OCI-LY3 (cell line): Measurements from ENCODE around the gene ABCB10.

Experiments used
- EZH2phosphoT487 ChIP-seq: fragments of 200-600 bp; shearing (Covaris generic); IDR thresholded peaks from 2 replicates; pipeline ENCODE4 v1.6.1; 2018; ENCODE audit warnings: antibody characterized with exemption, mixed run types, low read depth
- TF ChIP-seq, protein P1 (sequence below): fragments of 200-600, 300-600 bp; sonication (generic); IDR thresholded peaks from 2 replicates; pipeline ENCODE4 v1.5.1; 2014; ENCODE audit warnings: antibody characterized with exemption, low read length, low read depth

DNA sequence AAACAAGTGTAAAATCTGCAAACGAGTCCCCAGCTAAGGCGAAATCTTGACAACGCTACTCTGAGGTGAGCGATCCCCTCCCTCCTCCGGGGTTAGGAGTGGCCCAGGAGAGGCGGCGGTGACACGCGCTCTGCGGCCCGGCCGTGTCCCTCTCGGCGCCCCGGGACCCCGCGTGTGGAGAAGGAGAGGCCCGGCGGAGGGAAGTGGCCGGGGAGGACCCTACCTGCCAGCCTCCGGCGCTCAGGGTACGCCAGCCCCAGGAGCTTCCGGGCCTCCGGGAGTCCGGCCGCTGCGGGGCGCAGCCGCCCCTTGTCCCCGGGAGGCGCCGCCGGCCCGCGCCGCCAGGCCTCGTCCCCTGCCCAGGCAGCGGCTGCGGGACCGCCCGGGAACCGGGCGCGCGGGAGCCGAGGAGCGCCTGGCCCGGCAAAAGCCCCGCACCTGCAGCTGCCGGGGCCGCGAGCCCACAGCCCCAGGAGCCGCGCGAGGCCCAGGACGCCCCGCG lies 543 bp downstream of the ABCB10 start:
- TF ChIP-seq, protein P1, sequence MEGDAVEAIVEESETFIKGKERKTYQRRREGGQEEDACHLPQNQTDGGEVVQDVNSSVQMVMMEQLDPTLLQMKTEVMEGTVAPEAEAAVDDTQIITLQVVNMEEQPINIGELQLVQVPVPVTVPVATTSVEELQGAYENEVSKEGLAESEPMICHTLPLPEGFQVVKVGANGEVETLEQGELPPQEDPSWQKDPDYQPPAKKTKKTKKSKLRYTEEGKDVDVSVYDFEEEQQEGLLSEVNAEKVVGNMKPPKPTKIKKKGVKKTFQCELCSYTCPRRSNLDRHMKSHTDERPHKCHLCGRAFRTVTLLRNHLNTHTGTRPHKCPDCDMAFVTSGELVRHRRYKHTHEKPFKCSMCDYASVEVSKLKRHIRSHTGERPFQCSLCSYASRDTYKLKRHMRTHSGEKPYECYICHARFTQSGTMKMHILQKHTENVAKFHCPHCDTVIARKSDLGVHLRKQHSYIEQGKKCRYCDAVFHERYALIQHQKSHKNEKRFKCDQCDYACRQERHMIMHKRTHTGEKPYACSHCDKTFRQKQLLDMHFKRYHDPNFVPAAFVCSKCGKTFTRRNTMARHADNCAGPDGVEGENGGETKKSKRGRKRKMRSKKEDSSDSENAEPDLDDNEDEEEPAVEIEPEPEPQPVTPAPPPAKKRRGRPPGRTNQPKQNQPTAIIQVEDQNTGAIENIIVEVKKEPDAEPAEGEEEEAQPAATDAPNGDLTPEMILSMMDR, result peak; percentile 21; the same call in 1 of the 2 replicates
- no peak for TF ChIP-seq EZH2phosphoT487
